Omental fat pad (tissue), 4 donors: ENCODE data around the gene SERPINB12. TPM values are rescaled to one million over a fixed set of nuclear protein-coding genes. Genes with fewer than 3 reads are reported as not detected.

Source experiments
- ATAC-seq: fragments of 150-250 bp; one replicate; pipeline ENCODE4 v1.9.1; 2016; ENCODE audit warnings: mild to moderate bottlenecking, moderate library complexity; ENCODE audit not compliant: low FRiP score
- DNase-seq: peaks from one replicate; pipeline ENCODE4 v3.0.0-alpha.2; 2019; ENCODE audit warnings: low spot score
- total RNA-seq, 4 donors: library from RNA; depleted of rRNA; stranded (reverse); fragments of >200 nt; gene quantifications; one replicate each; pipeline ENCODE4 v1.1.0, GENCODE V29; 2016
- TF ChIP-seq, protein P1 (sequence below), 3 donors: fragments of 450-650 bp; IDR thresholded peaks; one replicate each; pipeline ENCODE4 v1.5.1; 2016 to 2017; ENCODE audit warnings: antibody characterized with exemption in 3 of 3, mild to moderate bottlenecking in 3 of 3, moderate library complexity in 2 of 3

The SERPINB12 gene
- total RNA-seq, 4 donors from 2014 or later, result not detected

DNA sequence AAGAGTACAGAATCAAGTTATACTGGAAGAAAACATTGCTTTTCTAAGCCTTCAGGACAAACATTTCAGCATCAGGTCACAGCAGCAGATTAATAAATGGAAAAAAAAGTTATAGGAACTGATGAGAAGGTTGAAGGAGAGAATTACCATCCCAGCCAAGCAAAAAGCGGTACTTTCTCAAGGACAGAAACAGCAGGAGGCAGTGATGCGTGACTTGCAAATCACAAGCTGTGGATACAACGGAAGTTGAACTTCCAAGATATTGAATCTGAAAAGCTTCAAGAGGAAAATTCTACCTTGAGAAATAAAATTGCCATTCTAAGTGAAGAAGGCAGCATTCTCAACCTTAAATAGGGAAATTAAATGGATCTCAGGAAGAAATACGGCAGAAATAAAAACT is 18.5 kb upstream of the SERPINB12 start:
- TF ChIP-seq, protein P1, sequence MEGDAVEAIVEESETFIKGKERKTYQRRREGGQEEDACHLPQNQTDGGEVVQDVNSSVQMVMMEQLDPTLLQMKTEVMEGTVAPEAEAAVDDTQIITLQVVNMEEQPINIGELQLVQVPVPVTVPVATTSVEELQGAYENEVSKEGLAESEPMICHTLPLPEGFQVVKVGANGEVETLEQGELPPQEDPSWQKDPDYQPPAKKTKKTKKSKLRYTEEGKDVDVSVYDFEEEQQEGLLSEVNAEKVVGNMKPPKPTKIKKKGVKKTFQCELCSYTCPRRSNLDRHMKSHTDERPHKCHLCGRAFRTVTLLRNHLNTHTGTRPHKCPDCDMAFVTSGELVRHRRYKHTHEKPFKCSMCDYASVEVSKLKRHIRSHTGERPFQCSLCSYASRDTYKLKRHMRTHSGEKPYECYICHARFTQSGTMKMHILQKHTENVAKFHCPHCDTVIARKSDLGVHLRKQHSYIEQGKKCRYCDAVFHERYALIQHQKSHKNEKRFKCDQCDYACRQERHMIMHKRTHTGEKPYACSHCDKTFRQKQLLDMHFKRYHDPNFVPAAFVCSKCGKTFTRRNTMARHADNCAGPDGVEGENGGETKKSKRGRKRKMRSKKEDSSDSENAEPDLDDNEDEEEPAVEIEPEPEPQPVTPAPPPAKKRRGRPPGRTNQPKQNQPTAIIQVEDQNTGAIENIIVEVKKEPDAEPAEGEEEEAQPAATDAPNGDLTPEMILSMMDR (IDR thresholded peaks at IDR 0.05), result no peak
- ATAC-seq (no peak), DNase-seq (no peak)

DNA sequence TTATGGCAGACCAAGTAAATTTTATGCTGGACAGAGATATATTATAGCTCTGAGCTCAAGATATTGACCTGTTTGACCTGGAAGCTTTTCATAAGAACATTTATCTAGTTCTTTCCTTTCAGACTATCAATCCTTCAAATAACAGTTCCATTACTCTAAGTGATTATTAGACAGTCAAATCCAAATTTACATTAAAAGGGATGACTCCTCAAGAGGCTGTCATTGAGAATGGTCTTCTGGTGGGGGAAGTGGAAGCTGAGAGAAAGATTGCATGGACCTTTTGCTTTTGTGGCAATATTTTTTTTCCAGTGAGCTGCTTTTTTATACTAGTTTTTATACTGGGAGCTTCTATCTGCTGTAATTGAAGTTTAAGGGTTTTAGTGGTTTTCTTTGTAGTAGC is 14.9 kb upstream of the SERPINB12 start:
- TF ChIP-seq, protein P1 (IDR thresholded peaks at IDR 0.05), result no peak
- DNase-seq, result no peak
- ATAC-seq, result no peak

DNA sequence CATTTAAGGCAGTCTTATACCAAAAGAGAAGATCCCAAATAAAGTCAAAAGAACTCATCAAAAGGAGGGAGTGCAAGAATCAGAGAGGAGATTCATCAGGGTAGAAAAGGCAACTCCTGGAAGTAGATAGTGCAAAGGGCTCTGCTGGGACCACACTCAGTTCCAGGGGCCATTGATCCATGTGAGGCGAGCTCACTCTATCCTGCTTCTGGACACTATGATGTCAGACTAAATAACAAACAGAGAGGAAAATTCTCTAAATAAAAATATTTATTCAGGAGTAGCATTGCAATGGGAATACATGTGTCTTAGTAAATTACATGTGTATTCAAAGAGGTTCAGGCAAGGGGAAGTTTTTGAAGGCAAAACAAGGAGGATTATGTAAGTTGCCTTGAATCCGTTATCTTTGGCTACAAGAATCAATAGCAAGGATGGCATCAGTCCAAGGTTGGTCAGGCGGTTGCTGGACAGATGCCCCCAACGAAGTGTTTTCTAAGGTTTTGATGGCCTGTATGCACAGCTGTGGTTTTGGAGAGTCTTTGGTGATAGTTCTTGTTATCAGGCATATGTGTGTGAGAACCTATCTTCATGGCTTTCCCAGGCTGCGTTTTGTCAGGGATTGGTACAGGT is 13.2 kb upstream of the SERPINB12 start:
- TF ChIP-seq, protein P1 (IDR thresholded peaks at IDR 0.05), result no peak
- no peak for ATAC-seq
- no peak for DNase-seq

DNA sequence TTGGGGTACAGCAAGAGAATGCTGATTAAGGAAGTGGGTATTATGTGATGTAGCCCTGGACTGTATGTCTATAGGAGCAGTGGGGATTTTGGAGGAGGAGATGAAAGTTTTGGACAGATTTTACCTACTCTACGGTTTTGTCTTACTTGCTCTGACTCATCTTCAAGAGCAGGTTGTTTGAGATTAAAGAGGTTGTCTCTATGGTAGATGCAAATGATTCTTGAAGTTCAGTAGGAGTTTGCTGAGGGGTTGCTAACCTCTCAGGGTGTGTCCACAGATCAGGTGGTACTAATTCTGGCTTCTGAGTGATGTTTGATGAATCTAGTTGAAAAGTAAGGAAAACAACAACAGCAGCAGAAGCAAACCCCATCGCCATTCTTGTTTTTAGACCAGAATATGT is 9.7 kb upstream of the SERPINB12 start:
- TF ChIP-seq, protein P1 (IDR thresholded peaks at IDR 0.05), result no peak
- DNase-seq (no peak), ATAC-seq (no peak)

DNA sequence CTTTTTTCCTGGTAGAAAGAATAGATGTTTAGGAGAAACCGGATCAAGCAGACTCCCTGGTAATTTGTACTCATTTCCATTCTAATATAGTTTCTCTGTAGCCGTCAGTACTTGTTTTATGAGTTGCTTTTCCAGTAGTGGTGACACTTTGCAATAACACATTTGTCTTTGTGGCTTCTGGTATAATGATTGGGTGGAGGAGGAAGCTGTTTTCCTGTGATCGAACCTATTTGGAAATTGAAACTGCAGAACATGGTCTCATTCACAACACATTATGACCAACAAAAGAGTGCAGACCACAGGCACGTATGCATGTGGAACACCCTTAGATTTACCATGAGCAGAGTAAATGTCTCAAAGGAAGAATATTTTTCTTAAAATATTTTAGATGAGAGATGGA is 7.6 kb upstream of the SERPINB12 start:
- ATAC-seq, result no peak
- no peak for DNase-seq
- TF ChIP-seq, protein P1 (IDR thresholded peaks at IDR 0.05), result no peak

DNA sequence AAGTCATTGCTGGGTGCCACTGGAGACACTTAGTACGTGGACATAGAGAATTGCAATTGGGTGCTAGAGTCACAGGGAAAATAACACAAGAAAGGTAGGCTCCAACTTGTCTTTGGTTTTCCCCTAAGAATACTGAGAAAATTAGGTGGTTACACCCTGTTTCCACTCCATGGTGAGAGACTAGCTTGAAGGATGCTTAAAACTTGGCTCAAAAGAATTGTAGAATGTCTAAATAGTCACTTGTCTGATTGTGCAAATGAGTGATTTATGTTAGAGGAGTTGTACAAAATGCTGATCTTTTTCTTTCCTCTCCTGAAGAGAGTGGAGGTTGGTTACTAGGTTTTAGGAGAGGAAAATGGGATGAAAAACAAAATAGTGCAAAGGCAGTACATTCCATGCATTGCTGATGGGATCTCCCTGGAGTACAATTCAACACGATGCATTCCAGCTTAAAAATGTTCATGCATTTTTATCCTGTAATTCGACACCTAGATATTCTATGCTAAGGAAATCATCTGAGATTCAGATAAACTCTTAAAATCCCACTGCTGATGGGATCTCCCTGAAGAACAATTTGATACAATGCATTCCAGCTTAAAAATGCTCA is 2.2 kb upstream of the SERPINB12 start:
- DNase-seq (no peak), ATAC-seq (peak; percentile 53)
- TF ChIP-seq, protein P1 (IDR thresholded peaks at IDR 0.05), result no peak

DNA sequence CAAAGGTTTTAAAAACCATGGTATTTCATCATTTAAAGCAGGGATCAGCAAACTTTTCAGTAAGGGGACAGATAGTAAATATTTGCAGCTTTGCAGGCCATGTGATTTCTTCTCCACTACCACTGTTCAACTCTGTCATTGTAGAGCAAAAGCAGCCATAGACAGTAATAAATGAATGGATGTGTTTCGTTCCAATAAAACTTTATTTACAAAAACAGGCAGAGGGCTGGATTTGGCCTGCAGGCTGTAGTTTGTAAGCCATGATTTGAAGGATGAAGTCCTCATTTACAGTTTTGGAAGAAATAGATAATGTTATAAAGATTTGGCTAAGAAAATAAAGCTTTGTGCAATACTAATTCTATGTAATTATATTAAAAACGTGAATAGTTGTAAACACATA is 1.8 kb downstream of the SERPINB12 start:
- ATAC-seq (no peak), DNase-seq (no peak)
- TF ChIP-seq, protein P1 (IDR thresholded peaks at IDR 0.05), result no peak
